GM21786 (cell line): ENCODE results near the gene SORBS2.

Source experiments
- ATAC-seq: cut with Tn5 transposase; IDR thresholded peaks from one replicate; pipeline ENCODE4 v1.9.1; 2021; ENCODE audit not compliant: unreplicated experiment

Gene SORBS2

GRCh38 chr4:185775792-185776555 lies 36.0 kb downstream of the SORBS2 start:
- ATAC-seq = no peak

- ATAC-seq = no peak
Observed at GRCh38 chr4:185774845-185775680, 36.9 kb downstream of the SORBS2 start.

GRCh38 chr4:185774131-185774653 lies 37.8 kb downstream of the SORBS2 start:
- ATAC-seq = no peak

- no peak for ATAC-seq
Observed at GRCh38 chr4:185773419-185773818, 38.6 kb downstream of the SORBS2 start.

- no peak for ATAC-seq
Observed at GRCh38 chr4:185772391-185773093, 39.5 kb downstream of the SORBS2 start.

- ATAC-seq = no peak
Observed at GRCh38 chr4:185771711-185772390, 40.1 kb downstream of the SORBS2 start.

- ATAC-seq = no peak
Observed at GRCh38 chr4:185767528-185767927, 44.5 kb downstream of the SORBS2 start.

GRCh38 chr4:185764876-185765275 lies 47.1 kb downstream of the SORBS2 start:
- no peak for ATAC-seq

GRCh38 chr4:185761352-185762235 lies 50.4 kb downstream of the SORBS2 start:
- ATAC-seq = no peak

- no peak for ATAC-seq
Observed at GRCh38 chr4:185758807-185759206, 53.2 kb downstream of the SORBS2 start.

GRCh38 chr4:185755451-185755850 lies 56.5 kb downstream of the SORBS2 start:
- no peak for ATAC-seq

- no peak for ATAC-seq
Observed at GRCh38 chr4:185754961-185755360, 57.0 kb downstream of the SORBS2 start.

GRCh38 chr4:185752872-185753271 lies 59.1 kb downstream of the SORBS2 start:
- no peak for ATAC-seq

- no peak for ATAC-seq
Observed at GRCh38 chr4:185749858-185750257, 62.1 kb downstream of the SORBS2 start.

- ATAC-seq = no peak
Observed at GRCh38 chr4:185748901-185749390, 63.0 kb downstream of the SORBS2 start.

GRCh38 chr4:185745891-185746290 lies 66.1 kb downstream of the SORBS2 start:
- ATAC-seq = no peak

GRCh38 chr4:185744946-185745345 lies 67.0 kb downstream of the SORBS2 start:
- ATAC-seq = no peak

GRCh38 chr4:185744488-185744862 lies 67.5 kb downstream of the SORBS2 start:
- no peak for ATAC-seq

GRCh38 chr4:185743722-185744487 lies 68.1 kb downstream of the SORBS2 start:
- ATAC-seq = no peak
